Body of pancreas (tissue), 4 donors: ENCODE measurements around the gene OSBPL10. TPM values are rescaled to one million over a fixed set of nuclear protein-coding genes. Genes with fewer than 3 reads are reported as not detected.
"Not testable (repeated sequence)": the region's sequence is repeated elsewhere in the genome, so short reads cannot be mapped to it uniquely, and the experiment has no call there.

Source experiments
- ATAC-seq: fragments of 150-250 bp; one replicate; pipeline ENCODE4 v1.9.1; 2016
- DNase-seq, 4 donors: peaks; one replicate each; pipeline ENCODE4 v3.0.0-alpha.2; 2019
- H3K27ac ChIP-seq, 4 donors: fragments of 200-600 bp; sonication (generic); 1 replicate in 3 of 4; 2 replicates in 1 of 4; pipeline versions ENCODE4 v1.5.1 to v1.6.1; 2016 to 2019; ENCODE audit warnings: mild to moderate bottlenecking in 1 of 4, mixed read lengths in 1 of 4, moderate library complexity in 1 of 4
- H3K27me3 ChIP-seq, 2 donors: fragments of 200-600 bp; sonication (generic); one replicate each; pipeline ENCODE4 v1.6.0; 2016; ENCODE audit warnings: mild to moderate bottlenecking in 1 of 2
- H3K36me3 ChIP-seq, 2 donors: fragments of 200-600 bp; sonication (generic); replicated peaks in 1 of 2; 2 replicates each; pipeline ENCODE4 v1.5.1; 2016; ENCODE audit warnings: low read depth in 2 of 2; ENCODE audit not compliant: insufficient read depth in 1 of 2
- H3K4me1 ChIP-seq: fragments of 200-600 bp; sonication (generic); one replicate; pipeline ENCODE4 v1.6.0; 2016
- H3K4me3 ChIP-seq, 2 donors: fragments of 200-600 bp; sonication (generic); 1 replicate in 1 of 2; 2 replicates in 1 of 2; pipeline ENCODE4 v1.5.1; 2016 to 2019
- H3K9me3 ChIP-seq, 3 donors: fragments of 200-600 bp; sonication (generic); 1 replicate in 2 of 3; 2 replicates in 1 of 3; pipeline ENCODE4 v1.5.1; 2016
- POLR2A ChIP-seq, 3 donors: fragments of 450-650 bp; IDR thresholded peaks; one replicate each; pipeline ENCODE4 v1.6.1; 2016; ENCODE audit warnings: antibody characterized with exemption in 3 of 3, mild to moderate bottlenecking in 2 of 3
- WGBS, 2 donors: methylation state at CpG; one replicate each; pipeline ENCODE4 v1.1.5; 2017; 5-methylcytosine and 5-hydroxymethylcytosine counted together
- intact Hi-C: fragments of 100-400 bp; cut with DNase I; formaldehyde crosslinking; loops from one replicate; pipeline ENCODE4 v1.15.1; 2023
- total RNA-seq, 2 donors: library from RNA; depleted of rRNA; stranded (reverse); fragments of >200 nt; gene quantifications; one replicate each; pipeline ENCODE4 v1.1.0, GENCODE V29; 2016
- TF ChIP-seq, protein P1 (sequence below), 7 experiments: fragments of 450-650 bp in 4 of 7; fragments of 200-600 bp in 3 of 7; sonication (generic) in 3 of 7; IDR thresholded peaks; one replicate each; pipeline ENCODE4 v1.5.1; 2016 to 2019; ENCODE audit warnings: antibody characterized with exemption in 7 of 7

Gene OSBPL10
- total RNA-seq, 2 donors from 2014 or later = 3.4 to 27.0 TPM

DNA sequence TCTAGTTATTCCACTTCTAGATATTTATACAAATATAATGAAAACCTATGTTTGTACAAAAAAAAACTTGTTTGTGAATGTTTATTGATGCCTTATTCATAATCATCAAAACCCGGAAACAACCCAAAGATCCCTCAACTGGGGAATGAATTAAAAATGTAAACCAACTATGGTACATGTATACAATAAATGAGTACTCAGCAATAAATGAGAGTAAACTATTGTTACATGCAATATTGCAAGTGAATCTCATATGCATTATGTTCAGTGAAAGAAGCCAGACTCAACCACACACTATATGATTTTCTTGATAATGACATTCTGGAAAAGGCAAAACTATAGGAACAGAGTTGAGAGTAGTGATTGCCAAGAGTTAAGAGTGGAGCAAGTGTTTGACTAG is 12.8 kb upstream of the OSBPL10 start:
- WGBS, 2 donors = 94% methylated on average over 1 of the region's 1 CpG
- Histone ChIP-seq H3K9me3 (peaks cover 0 to 10% (median 0%) of the 10 kb centered on the region in 3 donors), H3K36me3 (no peaks in the 10 kb centered on the region), H3K27me3 (no peaks in the 10 kb centered on the region), H3K27ac (no peak overlapping the region), H3K4me3 (no peak overlapping the region), H3K4me1 (no peaks in the 10 kb centered on the region)
- no peak for DNase-seq
- intact Hi-C loops = no loop called here
- no peak for ATAC-seq
- TF ChIP-seq, protein P1, sequence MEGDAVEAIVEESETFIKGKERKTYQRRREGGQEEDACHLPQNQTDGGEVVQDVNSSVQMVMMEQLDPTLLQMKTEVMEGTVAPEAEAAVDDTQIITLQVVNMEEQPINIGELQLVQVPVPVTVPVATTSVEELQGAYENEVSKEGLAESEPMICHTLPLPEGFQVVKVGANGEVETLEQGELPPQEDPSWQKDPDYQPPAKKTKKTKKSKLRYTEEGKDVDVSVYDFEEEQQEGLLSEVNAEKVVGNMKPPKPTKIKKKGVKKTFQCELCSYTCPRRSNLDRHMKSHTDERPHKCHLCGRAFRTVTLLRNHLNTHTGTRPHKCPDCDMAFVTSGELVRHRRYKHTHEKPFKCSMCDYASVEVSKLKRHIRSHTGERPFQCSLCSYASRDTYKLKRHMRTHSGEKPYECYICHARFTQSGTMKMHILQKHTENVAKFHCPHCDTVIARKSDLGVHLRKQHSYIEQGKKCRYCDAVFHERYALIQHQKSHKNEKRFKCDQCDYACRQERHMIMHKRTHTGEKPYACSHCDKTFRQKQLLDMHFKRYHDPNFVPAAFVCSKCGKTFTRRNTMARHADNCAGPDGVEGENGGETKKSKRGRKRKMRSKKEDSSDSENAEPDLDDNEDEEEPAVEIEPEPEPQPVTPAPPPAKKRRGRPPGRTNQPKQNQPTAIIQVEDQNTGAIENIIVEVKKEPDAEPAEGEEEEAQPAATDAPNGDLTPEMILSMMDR (IDR thresholded peaks at IDR 0.05) = no peak
- no peak for TF ChIP-seq POLR2A (IDR thresholded peaks at IDR 0.05)

DNA sequence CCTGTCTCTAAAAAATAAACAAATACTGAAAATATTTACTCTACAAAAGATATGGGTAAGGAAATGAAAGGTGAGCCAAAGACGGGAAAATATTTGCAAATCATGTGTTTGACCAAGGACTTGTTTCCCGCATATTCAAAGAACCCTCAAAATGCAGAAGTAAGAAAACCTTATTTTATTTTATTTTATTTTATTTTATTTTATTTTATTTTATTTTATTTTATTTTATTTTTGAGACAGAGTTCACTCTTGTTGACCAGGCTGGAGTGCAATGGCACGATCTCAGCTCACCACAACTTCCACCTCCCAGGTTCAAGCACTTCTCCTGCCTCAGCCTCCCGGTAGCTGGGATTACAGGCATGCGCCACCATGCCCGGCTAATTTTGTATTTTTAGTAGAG is 11.9 kb upstream of the OSBPL10 start:
- H3K27ac ChIP-seq, ATAC-seq, H3K9me3 ChIP-seq, H3K27me3 ChIP-seq, intact Hi-C loops, H3K36me3 ChIP-seq, H3K4me1 ChIP-seq, DNase-seq, H3K4me3 ChIP-seq: not testable (repeated sequence)
- 72 to 75% methylated on average over 6 of the region's 6 CpGs for WGBS, 2 donors

DNA sequence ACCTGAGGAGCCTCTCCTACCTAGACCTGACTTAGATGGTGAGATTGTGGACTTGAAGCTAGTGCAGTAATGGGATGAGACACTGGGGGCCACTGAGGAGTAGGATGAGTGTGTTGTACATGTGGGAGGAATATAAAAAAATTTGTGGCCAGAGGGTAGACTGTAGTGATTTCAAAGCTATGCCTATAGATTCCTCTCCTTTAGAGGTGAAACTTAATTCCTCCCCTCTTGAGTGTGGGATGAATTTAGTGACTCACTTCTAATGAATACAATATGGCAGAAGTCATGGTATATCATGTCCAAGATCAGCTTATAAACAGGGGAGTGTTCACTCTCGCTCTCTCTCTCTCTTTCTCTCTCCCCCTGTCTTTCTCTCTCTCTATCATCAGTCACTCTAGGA is 7.2 kb upstream of the OSBPL10 start:
- 69 to 95% methylated on average over 1 of the region's 1 CpG for WGBS, 2 donors
- no peaks in the 10 kb centered on the region for H3K4me1 ChIP-seq
- peaks cover 0 to 10% (median 0%) of the 10 kb centered on the region in 3 donors for H3K9me3 ChIP-seq
- no peaks in the 10 kb centered on the region for H3K36me3 ChIP-seq
- no peak overlapping the region for H3K4me3 ChIP-seq
- TF ChIP-seq POLR2A (IDR thresholded peaks at IDR 0.05) = no peak
- TF ChIP-seq, protein P1 (IDR thresholded peaks at IDR 0.05) = no peak
- no peaks in the 10 kb centered on the region for H3K27me3 ChIP-seq
- intact Hi-C loops = no loop called here
- ATAC-seq = no peak
- H3K27ac ChIP-seq = no peak overlapping the region
- DNase-seq = no peak

DNA sequence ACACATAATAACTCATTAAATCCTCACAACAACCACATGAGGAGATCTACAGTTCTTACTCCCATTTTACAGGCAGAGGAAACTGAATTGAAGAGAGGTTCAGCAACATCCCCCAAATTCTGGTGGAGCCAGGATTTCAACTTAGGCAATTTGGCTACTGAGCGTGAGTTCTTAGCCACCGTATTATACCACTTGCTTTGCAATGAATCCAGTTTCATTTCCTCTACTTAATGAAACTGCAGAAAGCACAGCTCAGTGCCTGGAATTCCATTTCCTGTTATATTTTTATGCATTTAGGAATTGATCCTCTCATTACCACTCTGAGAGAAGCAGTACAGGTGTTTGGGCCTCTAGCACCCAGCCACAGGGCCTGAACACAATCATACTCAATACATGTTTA is 4.8 kb upstream of the OSBPL10 start:
- Histone ChIP-seq H3K4me3 (no peak overlapping the region), H3K4me1 (peaks cover 8% of the 10 kb centered on the region), H3K36me3 (no peaks in the 10 kb centered on the region), H3K9me3 (peaks cover 0 to 8% (median 0%) of the 10 kb centered on the region in 3 donors), H3K27me3 (no peaks in the 10 kb centered on the region), H3K27ac (no peak overlapping the region)
- TF ChIP-seq POLR2A (IDR thresholded peaks at IDR 0.05) = no peak
- TF ChIP-seq, protein P1 (IDR thresholded peaks at IDR 0.05) = no peak
- ATAC-seq (no peak), DNase-seq (no peak)
- 76 to 85% methylated on average over 2 of the region's 2 CpGs for WGBS, 2 donors
- intact Hi-C loops = no loop called here

DNA sequence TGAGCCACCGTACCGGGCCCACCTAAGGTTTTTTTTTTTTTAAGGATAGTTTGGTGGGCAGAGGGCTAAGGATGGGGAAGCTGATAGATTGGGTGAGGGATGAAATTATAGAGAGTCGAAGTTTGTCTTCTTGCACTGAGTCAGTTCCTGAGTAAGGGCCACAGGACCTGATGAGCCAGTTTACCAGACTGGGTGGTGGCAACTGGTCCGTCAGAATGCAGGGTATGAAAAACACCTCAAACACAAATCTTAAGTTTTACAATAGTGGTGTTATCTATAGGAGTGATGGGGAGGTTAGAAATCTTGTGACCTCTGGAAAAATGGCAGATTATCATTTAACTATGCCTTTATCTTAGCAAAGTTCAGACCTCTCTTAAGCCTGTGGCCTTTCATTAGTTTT is 3.3 kb upstream of the OSBPL10 start:
- intact Hi-C loops = no loop called here
- no peaks in the 10 kb centered on the region for H3K36me3 ChIP-seq
- ATAC-seq (no peak), DNase-seq (no peak)
- no peak for TF ChIP-seq POLR2A (IDR thresholded peaks at IDR 0.05)
- TF ChIP-seq, protein P1 (IDR thresholded peaks at IDR 0.05) = no peak
- 93 to 96% methylated on average over 4 of the region's 4 CpGs for WGBS, 2 donors
- no peaks in the 10 kb centered on the region for H3K9me3 ChIP-seq
- H3K27me3 ChIP-seq = no peaks in the 10 kb centered on the region
- no peak overlapping the region for H3K4me3 ChIP-seq
- peaks cover 15% of the 10 kb centered on the region for H3K4me1 ChIP-seq
- no peak overlapping the region for H3K27ac ChIP-seq
